GM23248 (cell line): ENCODE measurements around the gene SIGMAR1.

Experiments used
- EZH2 ChIP-seq: fragments of 200-600 bp; sonication (generic); IDR thresholded peaks from 2 replicates; pipeline ENCODE4 v1.6.1; 2018; ENCODE audit warnings: antibody characterized with exemption, mild to moderate bottlenecking; ENCODE audit not compliant: insufficient read depth, poor library complexity, severe bottlenecking
- EZH2phosphoT487 ChIP-seq: fragments of 200-600 bp; sonication (generic); IDR thresholded peaks from 2 replicates; pipeline ENCODE4 v1.6.1; 2018; ENCODE audit warnings: antibody characterized with exemption, moderate library complexity, mild to moderate bottlenecking, low read depth; ENCODE audit not compliant: insufficient read depth

DNA sequence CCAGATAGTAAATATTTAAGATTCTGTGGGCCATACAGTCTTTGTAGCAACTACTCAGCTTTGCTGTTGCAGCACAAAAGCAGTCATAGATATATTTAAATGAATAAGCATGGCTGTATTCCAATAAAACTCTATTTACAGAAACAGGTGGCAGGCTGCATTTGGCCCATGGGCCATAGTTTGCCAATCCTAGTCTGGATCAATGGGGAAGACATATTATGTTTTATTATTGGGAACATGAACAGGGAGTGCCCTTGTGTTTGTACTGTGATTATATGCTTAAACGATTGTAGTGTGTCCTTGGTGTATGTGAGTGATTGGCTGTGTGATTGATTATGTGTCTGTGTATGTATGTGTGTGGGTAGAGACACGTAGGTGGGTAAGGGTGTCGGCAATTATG is 36.9 kb upstream of the SIGMAR1 start:
- no peak for TF ChIP-seq EZH2phosphoT487
- TF ChIP-seq EZH2 = no peak
